GM19452 (cell line): ENCODE results near the gene SMYD3.
"Not testable (repeated sequence)": the region's sequence is repeated elsewhere in the genome, so short reads cannot be mapped to it uniquely, and the experiment has no call there.

Experiments used
- ATAC-seq: cut with Tn5 transposase; IDR thresholded peaks from one replicate; pipeline ENCODE4 v1.9.1; 2021; ENCODE audit not compliant: unreplicated experiment

The SMYD3 gene

GRCh38 chr1:246081138-246081702 is 425.9 kb downstream of the SMYD3 start:
- ATAC-seq: no peak

GRCh38 chr1:246080031-246080430 is 427.0 kb downstream of the SMYD3 start:
- ATAC-seq: no peak

- no peak for ATAC-seq
Measured at GRCh38 chr1:246078888-246079252, 428.2 kb downstream of the SMYD3 start.

- no peak for ATAC-seq
Measured at GRCh38 chr1:246078126-246078887, 428.8 kb downstream of the SMYD3 start.

- ATAC-seq: no peak
Measured at GRCh38 chr1:246077476-246077875, 429.6 kb downstream of the SMYD3 start.

- no peak for ATAC-seq
Measured at GRCh38 chr1:246074421-246074820, 432.7 kb downstream of the SMYD3 start.

- no peak for ATAC-seq
Measured at GRCh38 chr1:246072456-246072955, 434.6 kb downstream of the SMYD3 start.

- not testable (repeated sequence) for ATAC-seq
Measured at GRCh38 chr1:246071981-246072380, 435.1 kb downstream of the SMYD3 start.

GRCh38 chr1:246071561-246071960 is 435.5 kb downstream of the SMYD3 start:
- ATAC-seq: not testable (repeated sequence)

GRCh38 chr1:246069581-246069980 is 437.5 kb downstream of the SMYD3 start:
- no peak for ATAC-seq

GRCh38 chr1:246068619-246069509 is 438.2 kb downstream of the SMYD3 start:
- no peak for ATAC-seq

- no peak for ATAC-seq
Measured at GRCh38 chr1:246068217-246068512, 438.9 kb downstream of the SMYD3 start.

GRCh38 chr1:246067432-246068216 is 439.5 kb downstream of the SMYD3 start:
- no peak for ATAC-seq

GRCh38 chr1:246066573-246066972 is 440.5 kb downstream of the SMYD3 start:
- ATAC-seq: no peak

GRCh38 chr1:246065592-246065991 is 441.5 kb downstream of the SMYD3 start:
- no peak for ATAC-seq

GRCh38 chr1:246064891-246065290 is 442.2 kb downstream of the SMYD3 start:
- no peak for ATAC-seq

- ATAC-seq: no peak
Measured at GRCh38 chr1:246063013-246063616, 444.0 kb downstream of the SMYD3 start.

- ATAC-seq: no peak
Measured at GRCh38 chr1:246058466-246058865, 448.6 kb downstream of the SMYD3 start.

- ATAC-seq: no peak
Measured at GRCh38 chr1:246052603-246053002, 454.5 kb downstream of the SMYD3 start.

- ATAC-seq: no peak
Measured at GRCh38 chr1:246051909-246052518, 455.1 kb downstream of the SMYD3 start.
